Prostate gland (tissue), 2 donors: ENCODE measurements around the gene NRG4. TPM values are rescaled to one million over a fixed set of nuclear protein-coding genes. Genes with fewer than 3 reads are reported as not detected.

Experiments
- DNase-seq: peaks from one replicate; pipeline ENCODE4 v3.0.0-alpha.2; 2019; ENCODE audit warnings: low spot score
- H3K27ac ChIP-seq, 2 donors: fragments of 200-600 bp; sonication (generic); 2 replicates each; pipeline ENCODE4 v1.5.1; 2017 to 2019
- H3K27me3 ChIP-seq: fragments of 200-600 bp; sonication (generic); replicated peaks from 2 replicates; pipeline ENCODE4 v1.5.1; 2019; ENCODE audit not compliant: insufficient read depth
- H3K36me3 ChIP-seq, 2 donors: fragments of 200-600 bp; sonication (generic); 1 replicate in 1 of 2; 2 replicates in 1 of 2; pipeline versions ENCODE4 v1.5.1 to v1.8.1; 2017 to 2019
- H3K4me1 ChIP-seq: fragments of 200-600 bp; sonication (generic); replicated peaks from 2 replicates; pipeline ENCODE4 v1.5.1; 2019
- H3K4me3 ChIP-seq, 2 donors: fragments of 200-600 bp; sonication (generic); 2 replicates each; pipeline ENCODE4 v1.5.1; 2017 to 2019
- H3K9me3 ChIP-seq: fragments of 200-600 bp; sonication (generic); 2 replicates; pipeline ENCODE4 v1.5.1; 2017
- POLR2A ChIP-seq: fragments of 450-650 bp; IDR thresholded peaks from one replicate; pipeline ENCODE4 v1.6.1; 2016; ENCODE audit warnings: antibody characterized with exemption, mild to moderate bottlenecking
- POLR2AphosphoS5 ChIP-seq: sonication (generic); formaldehyde crosslinking; IDR thresholded peaks from one replicate; pipeline ENCODE4 v1.6.1; 2017; ENCODE audit warnings: antibody characterized with exemption
- WGBS: methylation state at CpG from one replicate; pipeline ENCODE4 v1.1.5; 2018; 5-methylcytosine and 5-hydroxymethylcytosine counted together
- intact Hi-C: fragments of 100-400 bp; cut with DNase I; formaldehyde crosslinking; loops from one replicate; pipeline ENCODE4 v1.14.2; 2022
- total RNA-seq, 2 donors: library from RNA; depleted of rRNA; stranded (reverse); fragments of >200 nt; gene quantifications; one replicate each; pipeline ENCODE4 v1.1.0, GENCODE V29; 2016
- TF ChIP-seq, protein P1 (sequence below), 4 experiments: fragments of 200-600 bp in 2 of 4; fragments of 450-650 bp in 2 of 4; sonication (generic) in 2 of 4; IDR thresholded peaks; 1 replicate in 3 of 4; 2 replicates in 1 of 4; pipeline ENCODE4 v1.5.1; 2016 to 2019; ENCODE audit warnings: antibody characterized with exemption in 4 of 4, mild to moderate bottlenecking in 2 of 4, moderate library complexity in 2 of 4

Gene NRG4
- 10 to 100 TPM in 1 of 2 donors, 1 to 10 TPM in 1; 3.5 to 94.6 TPM for total RNA-seq

DNA sequence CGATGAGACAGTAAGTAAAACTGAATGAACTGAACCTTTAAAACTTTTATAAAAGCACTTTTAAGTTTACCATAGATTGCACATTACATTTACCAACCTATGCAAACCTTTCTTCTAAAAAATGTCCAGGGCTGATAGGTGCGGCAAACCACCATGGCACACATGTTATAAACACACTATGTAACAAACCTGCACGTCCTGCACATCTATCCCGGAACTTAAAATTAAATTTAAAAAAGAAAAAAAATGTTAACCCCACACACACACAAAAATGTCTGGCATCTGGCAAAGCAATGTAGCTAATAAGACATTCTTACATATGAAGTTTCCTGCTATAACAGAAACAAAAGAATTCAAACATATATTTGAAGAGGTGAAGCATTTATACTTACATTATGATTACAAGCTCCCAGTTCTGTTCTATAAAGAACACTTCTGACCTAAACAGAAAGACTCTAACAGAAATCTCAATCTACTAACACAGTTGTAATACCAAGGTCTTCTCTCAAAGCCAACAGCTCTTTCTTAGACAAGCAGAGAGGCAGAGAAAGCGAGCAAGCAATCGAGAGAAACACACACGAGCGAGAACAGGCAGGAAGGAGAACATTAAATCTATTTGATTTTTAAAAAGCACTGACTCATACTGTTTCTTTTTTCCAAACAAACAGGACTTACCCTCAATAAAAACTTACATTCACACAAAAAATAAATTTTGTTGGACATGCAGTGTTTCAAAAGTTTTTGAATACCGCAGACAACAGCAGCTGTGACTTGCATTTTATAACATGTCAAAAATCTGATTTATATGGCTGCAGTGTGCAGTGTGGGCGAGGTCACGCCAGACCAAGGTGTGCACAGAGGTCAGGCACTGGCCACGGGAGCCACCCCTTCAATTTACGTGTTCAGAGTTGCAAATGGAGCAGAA lies at the start of gene NRG4:
NRG4 (minus strand) TSS at position 798 of the 925 bp plus-strand sequence. CDS start 1,194 bp downstream, outside the sequence.
- WGBS: 14% methylated on average over 13 of the region's 13 CpGs
- Histone ChIP-seq H3K4me1 (no peaks in the 10 kb centered on the region), H3K9me3 (no peaks in the 10 kb centered on the region), H3K27me3 (no peaks in the 10 kb centered on the region), H3K36me3 (no peaks in the 10 kb centered on the region), H3K4me3 (peak within 1 kb of the TSS; percentile 22), H3K27ac (no peak within 1 kb of the TSS)
- intact Hi-C loops: no loop called here
- TF ChIP-seq, protein P1, sequence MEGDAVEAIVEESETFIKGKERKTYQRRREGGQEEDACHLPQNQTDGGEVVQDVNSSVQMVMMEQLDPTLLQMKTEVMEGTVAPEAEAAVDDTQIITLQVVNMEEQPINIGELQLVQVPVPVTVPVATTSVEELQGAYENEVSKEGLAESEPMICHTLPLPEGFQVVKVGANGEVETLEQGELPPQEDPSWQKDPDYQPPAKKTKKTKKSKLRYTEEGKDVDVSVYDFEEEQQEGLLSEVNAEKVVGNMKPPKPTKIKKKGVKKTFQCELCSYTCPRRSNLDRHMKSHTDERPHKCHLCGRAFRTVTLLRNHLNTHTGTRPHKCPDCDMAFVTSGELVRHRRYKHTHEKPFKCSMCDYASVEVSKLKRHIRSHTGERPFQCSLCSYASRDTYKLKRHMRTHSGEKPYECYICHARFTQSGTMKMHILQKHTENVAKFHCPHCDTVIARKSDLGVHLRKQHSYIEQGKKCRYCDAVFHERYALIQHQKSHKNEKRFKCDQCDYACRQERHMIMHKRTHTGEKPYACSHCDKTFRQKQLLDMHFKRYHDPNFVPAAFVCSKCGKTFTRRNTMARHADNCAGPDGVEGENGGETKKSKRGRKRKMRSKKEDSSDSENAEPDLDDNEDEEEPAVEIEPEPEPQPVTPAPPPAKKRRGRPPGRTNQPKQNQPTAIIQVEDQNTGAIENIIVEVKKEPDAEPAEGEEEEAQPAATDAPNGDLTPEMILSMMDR (IDR thresholded peaks at IDR 0.05): no peak
- TF ChIP-seq POLR2AphosphoS5: no peak
- no peak for TF ChIP-seq POLR2A
- no peak for DNase-seq

DNA sequence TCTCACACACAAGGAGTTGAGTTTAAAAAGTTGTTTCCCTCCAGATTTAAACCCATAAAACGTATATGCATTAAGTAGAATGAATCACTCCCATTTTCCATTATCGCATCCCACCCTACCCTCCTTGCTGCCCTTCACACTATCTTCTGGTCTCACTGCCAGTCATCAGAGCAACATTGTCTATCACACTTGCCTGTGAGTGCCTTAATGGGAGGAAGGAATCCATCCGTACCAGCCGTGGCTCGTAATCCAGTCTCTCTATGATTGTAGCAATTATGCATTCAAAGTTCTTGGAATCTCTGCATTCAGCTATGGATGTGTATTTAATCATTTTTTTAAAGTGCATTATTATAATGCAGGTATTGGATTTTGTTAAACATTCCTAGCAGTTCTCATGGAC lies 49.5 kb upstream of the NRG4 start:
- Histone ChIP-seq H3K4me1 (no peaks in the 10 kb centered on the region), H3K9me3 (no peaks in the 10 kb centered on the region), H3K4me3 (no peak overlapping the region), H3K27ac (no peak overlapping the region), H3K27me3 (no peaks in the 10 kb centered on the region), H3K36me3 (no peaks in the 10 kb centered on the region)
- intact Hi-C loops: no loop called here
- 86% methylated on average over 5 of the region's 5 CpGs for WGBS
- TF ChIP-seq, protein P1 (IDR thresholded peaks at IDR 0.05): no peak
- TF ChIP-seq POLR2A (no peak), POLR2AphosphoS5 (no peak)
- DNase-seq: no peak

GRCh38 chr15:76060118-76060989 lies 48.1 kb upstream of the NRG4 start:
- DNase-seq: no peak
- TF ChIP-seq POLR2A (no peak), POLR2AphosphoS5 (no peak)
- TF ChIP-seq, protein P1 (IDR thresholded peaks at IDR 0.05): no peak
- WGBS: 24% methylated on average over 15 of the region's 20 CpGs
- intact Hi-C loops: no loop called here
- no peaks in the 10 kb centered on the region for H3K27me3 ChIP-seq
- H3K36me3 ChIP-seq: no peaks in the 10 kb centered on the region
- no peak overlapping the region for H3K27ac ChIP-seq
- no peaks in the 10 kb centered on the region for H3K9me3 ChIP-seq
- peak overlapping the region; percentile 60 to 63 for H3K4me3 ChIP-seq
- no peaks in the 10 kb centered on the region for H3K4me1 ChIP-seq

- Histone ChIP-seq H3K4me3 (peak within 1 kb of the TSS; percentile 60 to 63), H3K27ac (no peak within 1 kb of the TSS), H3K27me3 (no peaks in the 10 kb centered on the region), H3K4me1 (no peaks in the 10 kb centered on the region), H3K9me3 (no peaks in the 10 kb centered on the region), H3K36me3 (no peaks in the 10 kb centered on the region)
- TF ChIP-seq POLR2AphosphoS5 (no peak), POLR2A (no peak)
- TF ChIP-seq, protein P1 (IDR thresholded peaks at IDR 0.05): no peak
- DNase-seq: peak; percentile 34
- WGBS: under 1% methylated on average over 47 of the region's 107 CpGs
- intact Hi-C loops: loop anchor here (5.0 kb wide), 1 partner anchor 78 kb away; no protein-coding TSS in a partner anchor
These were observed 47.3 kb upstream of the NRG4 start, which contains the start of gene TMEM266 for GRCh38 chr15:76059320-76060117. Gene TMEM266, plus strand, starts transcription at chr15:76059985. Its CDS starts 74,279 bp downstream, at chr15:76134264.
